IPS DF 6.9 (cell line): Measurements from ENCODE around the gene TEAD1.

Experiments used
- DNase-seq: peaks from one replicate; pipeline ENCODE4 v3.0.0-alpha.2; 2013; ENCODE audit warnings: low read depth, low spot score
- H3K27ac ChIP-seq: one replicate; pipeline ENCODE4 v1.5.1; 2013; ENCODE audit warnings: low read length, control low read depth
- H3K27me3 ChIP-seq: 2 replicates; pipeline ENCODE4 v1.6.1; 2013; ENCODE audit warnings: mild to moderate bottlenecking, low read length; ENCODE audit not compliant: control insufficient read depth, insufficient read depth
- H3K36me3 ChIP-seq: 2 replicates; pipeline ENCODE4 v1.6.1; 2013; ENCODE audit warnings: low read length; ENCODE audit not compliant: control insufficient read depth, insufficient read depth
- H3K4me1 ChIP-seq: 2 replicates; pipeline ENCODE4 v1.6.1; 2013; ENCODE audit warnings: low read length; ENCODE audit not compliant: control insufficient read depth, insufficient read depth
- H3K4me3 ChIP-seq: 2 replicates; pipeline ENCODE4 v1.5.1; 2013; ENCODE audit warnings: mild to moderate bottlenecking, low read length
- H3K9me3 ChIP-seq: 2 replicates; pipeline ENCODE4 v1.6.1; 2013; ENCODE audit warnings: low read length, inconsistent platforms; ENCODE audit not compliant: control insufficient read depth, insufficient read depth
- WGBS: extraction: QIAGEN DNeasy Blood & Tissue Kit; methylation state at CpG from one replicate; pipeline ENCODE4 v1.1.7; 2013; ENCODE audit warnings: mixed read lengths, missing lambda C conversion rate; ENCODE audit not compliant: insufficient read length, insufficient coverage; 5-methylcytosine and 5-hydroxymethylcytosine counted together

Gene TEAD1

GRCh38 chr11:12845163-12845562, 170.9 kb downstream of the TEAD1 start:
- no peak overlapping the region for H3K4me3 ChIP-seq
- no peaks in the 10 kb centered on the region for H3K36me3 ChIP-seq
- no peak for DNase-seq
- H3K4me1 ChIP-seq = peaks cover 14% of the 10 kb centered on the region; the same call in 1 of the 2 replicates
- WGBS = no CpG with 5 or more reads among the region's 6 CpGs
- no peaks in the 10 kb centered on the region for H3K9me3 ChIP-seq
- H3K27me3 ChIP-seq = no peaks in the 10 kb centered on the region
- no peak overlapping the region for H3K27ac ChIP-seq

GRCh38 chr11:12845739-12846358, 171.6 kb downstream of the TEAD1 start:
- Histone ChIP-seq H3K9me3 (no peaks in the 10 kb centered on the region), H3K27ac (no peak overlapping the region), H3K4me3 (no peak overlapping the region), H3K27me3 (no peaks in the 10 kb centered on the region), H3K4me1 (peaks cover 12% of the 10 kb centered on the region; the same call in 1 of the 2 replicates), H3K36me3 (no peaks in the 10 kb centered on the region)
- DNase-seq = no peak
- no CpG with 5 or more reads among the region's 10 CpGs for WGBS

DNA sequence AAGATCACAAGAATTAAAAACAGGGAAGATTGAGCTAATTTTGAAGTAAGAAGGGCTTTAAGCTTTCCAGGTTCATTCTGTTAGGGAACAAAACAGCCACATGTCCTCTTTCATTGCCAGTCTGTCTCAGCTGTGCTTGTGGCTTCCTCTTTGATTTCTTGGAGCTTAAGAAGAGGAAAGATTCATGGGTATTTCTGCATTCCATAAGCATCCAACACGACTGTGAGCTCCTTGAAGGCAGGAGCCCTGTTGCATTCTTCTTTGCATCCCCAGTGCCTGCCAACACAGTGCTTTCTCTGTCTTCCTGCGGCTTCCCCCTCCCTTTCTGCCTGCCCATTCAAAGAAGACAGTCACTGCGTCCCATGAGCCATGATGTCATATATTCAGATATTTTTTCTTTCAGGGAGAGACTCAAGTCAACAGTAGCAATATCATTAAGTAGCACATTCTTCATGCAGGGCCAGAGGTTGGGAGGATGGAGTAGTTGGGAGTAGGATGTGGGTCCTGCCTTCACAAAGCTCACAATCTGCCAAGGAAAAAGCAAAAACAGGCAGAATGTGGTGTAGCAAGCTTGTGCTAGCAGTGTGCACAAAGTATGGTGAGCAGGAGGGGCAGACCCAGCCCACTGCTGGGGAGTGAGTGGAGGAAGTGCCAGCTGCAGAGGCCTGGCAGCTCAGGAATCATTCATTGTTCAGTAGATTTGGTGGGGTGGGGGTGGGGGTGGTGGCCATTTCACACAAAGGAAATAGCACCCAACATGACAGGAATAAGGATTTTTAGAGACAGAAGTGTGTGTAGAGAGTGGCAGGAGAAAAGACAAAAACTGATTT, 172.8 kb downstream of the TEAD1 start:
- no peak overlapping the region for H3K27ac ChIP-seq
- no peaks in the 10 kb centered on the region for H3K27me3 ChIP-seq
- H3K36me3 ChIP-seq = no peaks in the 10 kb centered on the region
- H3K4me1 ChIP-seq = peaks cover 10% of the 10 kb centered on the region; the same call in 1 of the 2 replicates
- H3K4me3 ChIP-seq = no peak overlapping the region
- WGBS = no CpG with 5 or more reads among the region's 3 CpGs
- H3K9me3 ChIP-seq = no peaks in the 10 kb centered on the region
- DNase-seq = no peak

DNA sequence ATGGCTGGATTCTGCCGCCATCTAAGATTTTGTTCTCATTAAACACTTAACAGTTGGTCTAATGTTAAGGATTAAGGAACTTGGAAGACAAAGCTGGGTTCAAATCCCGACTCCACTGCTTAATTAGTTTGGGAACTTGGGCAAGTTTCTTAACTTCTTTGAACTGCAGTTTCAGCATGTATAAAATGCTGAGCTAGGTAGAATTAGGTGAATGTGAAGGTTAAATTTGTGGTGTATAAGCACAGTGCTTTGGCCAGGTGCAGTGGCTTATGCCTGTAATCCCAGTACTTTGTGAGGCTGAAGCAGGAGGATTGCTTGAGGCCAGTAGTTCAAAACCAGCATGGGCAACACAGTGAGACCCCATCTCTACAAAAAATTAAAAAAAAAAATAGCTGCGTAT, 174.2 kb downstream of the TEAD1 start:
- H3K4me3 ChIP-seq = no peak overlapping the region
- H3K27me3 ChIP-seq = no peaks in the 10 kb centered on the region
- H3K4me1 ChIP-seq = peaks cover 6% of the 10 kb centered on the region
- WGBS = no CpG with 5 or more reads among the region's 3 CpGs
- no peaks in the 10 kb centered on the region for H3K36me3 ChIP-seq
- H3K27ac ChIP-seq = no peak overlapping the region
- no peak for DNase-seq
- no peaks in the 10 kb centered on the region for H3K9me3 ChIP-seq

GRCh38 chr11:12853325-12853651, 179.1 kb downstream of the TEAD1 start:
- WGBS = no CpG with 5 or more reads among the region's 1 CpG
- peaks cover 2% of the 10 kb centered on the region; the same call in 1 of the 2 replicates for H3K4me1 ChIP-seq
- no peak overlapping the region for H3K4me3 ChIP-seq
- no peaks in the 10 kb centered on the region for H3K36me3 ChIP-seq
- DNase-seq = no peak
- no peaks in the 10 kb centered on the region for H3K9me3 ChIP-seq
- H3K27me3 ChIP-seq = no peaks in the 10 kb centered on the region
- no peak overlapping the region for H3K27ac ChIP-seq

DNA sequence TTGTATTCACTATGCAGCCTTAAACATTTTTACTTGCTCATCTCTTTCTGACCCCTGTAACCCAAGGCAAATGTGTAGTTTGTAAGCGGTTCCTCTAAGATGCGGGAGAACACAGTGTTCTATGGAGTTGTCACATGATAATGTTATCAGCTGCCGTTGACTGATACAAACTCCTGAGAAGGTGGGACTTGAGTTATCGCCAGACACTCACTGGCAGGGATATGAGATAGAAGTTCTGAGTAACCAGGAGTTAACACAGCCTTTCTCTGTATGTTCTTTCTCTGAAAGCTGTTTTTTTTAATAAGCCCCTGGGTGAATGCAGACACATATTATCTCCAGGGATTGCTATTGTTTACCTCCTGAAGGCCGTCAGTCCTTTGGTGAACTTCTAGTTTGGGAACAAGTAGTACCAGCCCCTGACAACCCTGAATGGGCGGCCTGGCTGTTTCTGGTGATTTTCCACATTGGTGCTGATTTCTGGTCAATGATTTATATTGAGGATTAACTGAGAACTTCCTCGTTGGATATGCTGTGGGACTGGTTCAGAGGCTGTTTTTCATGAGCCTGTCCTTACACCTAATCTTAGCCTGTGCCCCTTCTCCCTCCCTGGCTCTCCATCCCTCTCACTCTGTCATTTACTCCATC, 179.6 kb downstream of the TEAD1 start:
- Histone ChIP-seq H3K27me3 (no peaks in the 10 kb centered on the region), H3K4me3 (no peak overlapping the region), H3K36me3 (no peaks in the 10 kb centered on the region), H3K4me1 (peaks cover 2% of the 10 kb centered on the region; the same call in 1 of the 2 replicates), H3K9me3 (no peaks in the 10 kb centered on the region), H3K27ac (no peak overlapping the region)
- DNase-seq = no peak
- no CpG with 5 or more reads among the region's 7 CpGs for WGBS

DNA sequence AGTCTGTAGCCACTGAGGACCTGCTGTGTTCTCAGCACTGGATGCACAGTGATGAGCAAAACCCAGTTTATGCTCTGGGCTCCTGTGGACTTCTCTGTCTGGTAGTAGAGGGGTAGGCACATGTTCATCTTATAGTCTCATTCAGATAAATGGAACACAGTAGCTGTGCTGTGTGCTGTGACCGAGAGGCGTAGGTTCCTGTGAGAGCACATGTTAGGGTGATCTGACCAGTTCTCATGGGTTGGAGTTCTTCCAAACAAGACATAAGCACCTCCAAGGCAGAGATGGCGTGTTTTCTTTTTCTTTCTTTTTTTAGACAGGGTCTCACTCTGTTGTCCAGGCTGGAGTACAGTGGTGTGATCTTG, 180.1 kb downstream of the TEAD1 start:
- Histone ChIP-seq H3K27me3 (no peaks in the 10 kb centered on the region), H3K36me3 (no peaks in the 10 kb centered on the region), H3K4me1 (peaks cover 2% of the 10 kb centered on the region; the same call in 1 of the 2 replicates), H3K4me3 (no peak overlapping the region), H3K9me3 (no peaks in the 10 kb centered on the region), H3K27ac (no peak overlapping the region)
- WGBS = no CpG with 5 or more reads among the region's 3 CpGs
- DNase-seq = no peak

GRCh38 chr11:12854829-12855228, 180.6 kb downstream of the TEAD1 start:
- no peak for DNase-seq
- no peak overlapping the region for H3K4me3 ChIP-seq
- H3K27me3 ChIP-seq = no peaks in the 10 kb centered on the region
- no peaks in the 10 kb centered on the region for H3K9me3 ChIP-seq
- H3K27ac ChIP-seq = no peak overlapping the region
- no peaks in the 10 kb centered on the region for H3K36me3 ChIP-seq
- peaks cover 2% of the 10 kb centered on the region; the same call in 1 of the 2 replicates for H3K4me1 ChIP-seq
- WGBS = no CpG with 5 or more reads among the region's 3 CpGs

GRCh38 chr11:12856338-12856737, 182.1 kb downstream of the TEAD1 start:
- H3K27ac ChIP-seq = no peak overlapping the region
- H3K9me3 ChIP-seq = no peaks in the 10 kb centered on the region
- DNase-seq = no peak
- no peaks in the 10 kb centered on the region for H3K36me3 ChIP-seq
- peaks cover 2% of the 10 kb centered on the region; the same call in 1 of the 2 replicates for H3K4me1 ChIP-seq
- H3K4me3 ChIP-seq = no peak overlapping the region
- WGBS = no CpG with 5 or more reads among the region's 3 CpGs
- H3K27me3 ChIP-seq = no peaks in the 10 kb centered on the region

- no peaks in the 10 kb centered on the region for H3K36me3 ChIP-seq
- H3K27me3 ChIP-seq = no peaks in the 10 kb centered on the region
- peaks cover 5% of the 10 kb centered on the region for H3K4me1 ChIP-seq
- no CpG with 5 or more reads among the region's 5 CpGs for WGBS
- H3K9me3 ChIP-seq = no peaks in the 10 kb centered on the region
- H3K27ac ChIP-seq = no peak overlapping the region
- H3K4me3 ChIP-seq = no peak overlapping the region
- DNase-seq = no peak
These were observed 183.4 kb downstream of the TEAD1 start for GRCh38 chr11:12857572-12857971.
